Measurements from ENCODE around the gene AACS.

DNA sequence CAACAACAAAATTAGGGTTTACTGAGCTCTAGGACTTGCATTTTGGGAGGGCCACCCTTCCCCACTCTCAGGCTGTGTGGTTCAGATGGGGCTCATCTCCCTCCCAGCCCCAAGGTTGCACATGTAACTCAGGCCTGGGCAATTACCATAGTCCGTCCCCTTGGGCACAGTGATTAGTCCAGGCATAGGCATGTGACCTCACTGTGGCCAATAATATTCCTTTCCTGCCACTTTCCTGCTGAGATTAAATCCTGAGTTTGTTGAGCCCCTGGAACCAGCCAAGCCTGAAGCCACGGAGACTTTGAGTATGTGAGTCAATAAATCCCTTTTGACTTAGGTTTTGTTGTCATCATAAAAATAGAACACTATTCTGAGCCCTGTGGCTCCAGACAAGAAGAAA lies 113.0 kb downstream of the AACS start:
- no peak for TF ChIP-seq POLR2A (IDR thresholded peaks at IDR 0.05)
- TF ChIP-seq, protein P1, sequence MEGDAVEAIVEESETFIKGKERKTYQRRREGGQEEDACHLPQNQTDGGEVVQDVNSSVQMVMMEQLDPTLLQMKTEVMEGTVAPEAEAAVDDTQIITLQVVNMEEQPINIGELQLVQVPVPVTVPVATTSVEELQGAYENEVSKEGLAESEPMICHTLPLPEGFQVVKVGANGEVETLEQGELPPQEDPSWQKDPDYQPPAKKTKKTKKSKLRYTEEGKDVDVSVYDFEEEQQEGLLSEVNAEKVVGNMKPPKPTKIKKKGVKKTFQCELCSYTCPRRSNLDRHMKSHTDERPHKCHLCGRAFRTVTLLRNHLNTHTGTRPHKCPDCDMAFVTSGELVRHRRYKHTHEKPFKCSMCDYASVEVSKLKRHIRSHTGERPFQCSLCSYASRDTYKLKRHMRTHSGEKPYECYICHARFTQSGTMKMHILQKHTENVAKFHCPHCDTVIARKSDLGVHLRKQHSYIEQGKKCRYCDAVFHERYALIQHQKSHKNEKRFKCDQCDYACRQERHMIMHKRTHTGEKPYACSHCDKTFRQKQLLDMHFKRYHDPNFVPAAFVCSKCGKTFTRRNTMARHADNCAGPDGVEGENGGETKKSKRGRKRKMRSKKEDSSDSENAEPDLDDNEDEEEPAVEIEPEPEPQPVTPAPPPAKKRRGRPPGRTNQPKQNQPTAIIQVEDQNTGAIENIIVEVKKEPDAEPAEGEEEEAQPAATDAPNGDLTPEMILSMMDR (IDR thresholded peaks at IDR 0.05), result no peak

All from tibial nerve (tissue), 3 donors.